K562 (cell line): ENCODE results near the gene DOCK8. TPM values are rescaled to one million over a fixed set of nuclear protein-coding genes. Genes with fewer than 3 reads are reported as not detected.

Experiments used
- ATAC-seq: fragments of 200-7000 bp; cut with Tn5 transposase; 3 replicates; pipeline ENCODE4 v1.9.1; 2020; ENCODE audit warnings: moderate library complexity
- BruUV-seq: library from RNA; stranded (reverse); fragments of 400-500 nt; replicated peaks from 2 replicates; lab custom pipeline; 2021; lab: Mats Ljungman, UMichigan
- CTCF ChIA-PET: fragments of 300-600 bp; formaldehyde crosslinking; extraction: SDS; loops from one replicate; lab custom pipeline; 2021; ENCODE audit warnings: low intra/inter-chr PET ratio; lab: Yijun Ruan, JAX
- POLR2A ChIA-PET: fragments of 300-600, 350-650 bp; sonication (Branson Sonifier 250); formaldehyde crosslinking; extraction: SDS; loops from one replicate; lab custom pipeline; 2021; ENCODE audit warnings: antibody characterized with exemption, inconsistent platforms; lab: Yijun Ruan, JAX
- DNase-seq, 4 experiments: peaks; one replicate each; pipeline versions ENCODE4 v3.0.0 to v3.0.0-alpha.2; 2011 to 2018; ENCODE audit warnings: low spot score in 3 of 4, mixed read lengths in 3 of 4; ENCODE audit errors: extremely low read depth in 1 of 4
- FAIRE-seq: peaks from 2 replicates; lab custom pipeline; 2011; peaks lifted over from hg19 to GRCh38; lab: Jason Lieb, UNC
- H2AFZ ChIP-seq: 2 replicates; pipeline ENCODE4 v1.6.0; 2011; ENCODE audit warnings: low read depth, low read length, control low read depth, inconsistent platforms
- H3K27ac ChIP-seq: fragments of 200-600 bp; 3 replicates; pipeline ENCODE4 v1.8.0; 2011; ENCODE audit warnings: low read depth, mild to moderate bottlenecking, control low read depth, inconsistent platforms, low read length, moderate library complexity, mixed read lengths; ENCODE audit errors: extremely low read depth
- H3K27me3 ChIP-seq, 2 experiments: fragments of 300-600 bp in 1 of 2; 2 replicates in 1 of 2; 3 replicates in 1 of 2; pipeline versions ENCODE4 v1.6.0 to v1.8.0; 2011; ENCODE audit warnings: inconsistent platforms in 2 of 2, low read length in 2 of 2, mild to moderate bottlenecking in 1 of 2, mixed read lengths in 1 of 2, moderate library complexity in 1 of 2; ENCODE audit not compliant: control insufficient read depth in 2 of 2, insufficient read depth in 2 of 2
- H3K36me3 ChIP-seq: fragments of 300-600 bp; 3 replicates; pipeline ENCODE4 v1.8.0; 2011; ENCODE audit warnings: mild to moderate bottlenecking, low read length, inconsistent platforms; ENCODE audit not compliant: control insufficient read depth, insufficient read depth
- H3K4me1 ChIP-seq, 2 experiments: fragments of 200-600 bp in 1 of 2; replicated peaks in 1 of 2; 2 replicates in 1 of 2; 3 replicates in 1 of 2; pipeline versions ENCODE4 v1.5.1 to v1.8.0; 2011; ENCODE audit warnings: inconsistent platforms in 2 of 2, low read length in 2 of 2, mild to moderate bottlenecking in 1 of 2, mixed read lengths in 1 of 2, moderate library complexity in 1 of 2; ENCODE audit not compliant: control insufficient read depth in 2 of 2, insufficient read depth in 2 of 2
- H3K4me2 ChIP-seq: 2 replicates; pipeline ENCODE4 v1.6.1; 2011; ENCODE audit warnings: low read length, control low read depth, inconsistent platforms, mixed read lengths; ENCODE audit not compliant: insufficient read depth
- H3K4me3 ChIP-seq: fragments of 200-600 bp; sonication (generic), shearing (Covaris generic); 2 replicates; pipeline ENCODE4 v1.5.1; 2016; ENCODE audit warnings: control low read depth, inconsistent platforms
- H3K79me2 ChIP-seq: fragments of 200-600 bp; 3 replicates; pipeline ENCODE4 v1.8.0; 2011; ENCODE audit warnings: low read length, inconsistent platforms; ENCODE audit not compliant: control insufficient read depth, insufficient read depth
- H3K9ac ChIP-seq, 2 experiments: 2 replicates each; pipeline versions ENCODE4 v1.6.0 to v1.6.1; 2011; ENCODE audit warnings: low read depth in 2 of 2, low read length in 2 of 2, control low read depth in 1 of 2, inconsistent platforms in 1 of 2, mild to moderate bottlenecking in 1 of 2, mixed read lengths in 1 of 2; ENCODE audit not compliant: insufficient read depth in 1 of 2
- H3K9me1 ChIP-seq: one replicate; pipeline ENCODE4 v1.6.0; 2011; ENCODE audit warnings: inconsistent platforms, mild to moderate bottlenecking, low read length, moderate library complexity; ENCODE audit not compliant: control insufficient read depth, insufficient read depth
- H3K9me3 ChIP-seq: replicated peaks from 2 replicates; pipeline ENCODE4 v1.5.1; 2011; ENCODE audit warnings: low read depth, low read length, inconsistent platforms; ENCODE audit not compliant: control insufficient read depth, insufficient read depth
- H4K20me1 ChIP-seq: replicated peaks from 2 replicates; pipeline ENCODE4 v1.6.1; 2011; ENCODE audit warnings: low read length, inconsistent platforms, mixed read lengths; ENCODE audit not compliant: control insufficient read depth, insufficient read depth
- BMI1 ChIP-seq: fragments of 150-350 bp; IDR thresholded peaks from 2 replicates; pipeline ENCODE4 v1.6.1; 2014; ENCODE audit warnings: low read length
- CREB1 ChIP-seq, 2 experiments: sonication (generic) in 1 of 2; formaldehyde crosslinking in 1 of 2; IDR thresholded peaks; 2 replicates each; pipeline versions ENCODE4 v1.6.1 to v1.8.0; 2012 to 2022; ENCODE audit warnings: inconsistent platforms in 1 of 2, mild to moderate bottlenecking in 1 of 2, missing genetic modification reagents in 1 of 2, moderate library complexity in 1 of 2
- ERF ChIP-seq: fragments of 450-650 bp; formaldehyde crosslinking; IDR thresholded peaks from 2 replicates; pipeline ENCODE4 v1.4.0; 2020; ENCODE audit warnings: mild to moderate bottlenecking, mixed read lengths
- HOXB6 ChIP-seq: fragments of 250-450 bp; sonication (Bioruptor Pico); IDR thresholded peaks from 2 replicates; pipeline ENCODE4 v1.5.1; 2022; ENCODE audit warnings: mild to moderate bottlenecking, borderline replicate concordance
- NR2C1 ChIP-seq, 2 experiments: fragments of 450-650 bp; IDR thresholded peaks; 2 replicates each; pipeline ENCODE4 v1.6.1; 2017; ENCODE audit warnings: mild to moderate bottlenecking in 2 of 2, antibody characterized with exemption in 1 of 2, inconsistent platforms in 1 of 2, missing compliant biosample characterization in 1 of 2, missing genetic modification characterization in 1 of 2
- ZKSCAN3 ChIP-seq: fragments of 250-450 bp; sonication (Bioruptor Pico); IDR thresholded peaks from 2 replicates; pipeline ENCODE4 v1.4.0; 2020
- ZNF232 ChIP-seq: sonication (generic); formaldehyde crosslinking; IDR thresholded peaks from 2 replicates; pipeline ENCODE4 v1.8.0; 2022; ENCODE audit warnings: mild to moderate bottlenecking, missing genetic modification reagents
- ZNF408 ChIP-seq: fragments of 250-450 bp; sonication (Bioruptor Pico); IDR thresholded peaks from 2 replicates; pipeline ENCODE4 v1.4.0; 2020; ENCODE audit warnings: low read depth, mild to moderate bottlenecking, moderate library complexity
- ZNF444 ChIP-seq: fragments of 250-450 bp; sonication (Bioruptor Pico); IDR thresholded peaks from 2 replicates; pipeline ENCODE4 v1.4.0; 2020; ENCODE audit warnings: mild to moderate bottlenecking, moderate library complexity
- ZNF766 ChIP-seq: fragments of 200-800 bp; sonication (Bioruptor generic); conservative IDR thresholded peaks from 2 replicates; pipeline ENCODE4 v1.6.1; 2016; ENCODE audit warnings: missing genetic modification characterization, missing compliant biosample characterization
- ZNF79 ChIP-seq: fragments of 250-450 bp; sonication (Bioruptor Pico); IDR thresholded peaks from 2 replicates; pipeline ENCODE4 v1.4.0; 2020; ENCODE audit warnings: low read depth, mild to moderate bottlenecking, moderate library complexity
- WGBS: fragments of 100-300 bp; shearing (Covaris generic); methylation state at CpG from one replicate; pipeline ENCODE4 v1.1.6; 2016; ENCODE audit warnings: low coverage, mixed read lengths; ENCODE audit not compliant: insufficient coverage; ENCODE audit errors: missing lambda C conversion rate; 5-methylcytosine and 5-hydroxymethylcytosine counted together
- in situ Hi-C: fragments of 300-500 bp; cut with MboI; formaldehyde crosslinking; loops from 4 replicates; pipeline ENCODE4 v1.15.0; 2018; ENCODE audit warnings: inconsistent platforms, mixed read lengths
- intact Hi-C: fragments of 100-400 bp; cut with micrococcal nuclease; formaldehyde crosslinking; loops from 2 replicates; pipeline ENCODE4 v1.14.2; 2022
- polyA plus RNA-seq, 8 experiments: library from polyadenylated mRNA; depleted of rRNA in 4 of 8; stranded (reverse) in 5 of 8; unstranded in 3 of 8; fragments of >200 nt; fragmentation: Nextera tagmentation in 2 of 8; fragmentation: Illumina TruSeq in 1 of 8; extraction: Ambion mirVana in 2 of 8; extraction: Trizol in 1 of 8; gene quantifications; 2 replicates each; pipeline versions ENCODE4 v1.2.1 to v1.2.3, GENCODE V29; 2011 to 2014; ENCODE audit warnings: inconsistent platforms in 1 of 8, missing spikeins in 1 of 8
- total RNA-seq, 7 experiments: library from RNA; depleted of rRNA in 6 of 7; stranded (reverse); fragments of >200 nt in 6 of 7; fragmentation: Illumina TruSeq in 2 of 7; extraction: Trizol in 2 of 7; gene quantifications; 2 replicates each; pipeline versions ENCODE4 v1.2.1 to v1.2.3, GENCODE V29; 2011 to 2021; ENCODE audit warnings: low replicate concordance in 1 of 7
- TF ChIP-seq, protein P1 (sequence below): sonication (generic); formaldehyde crosslinking; IDR thresholded peaks from 2 replicates; pipeline ENCODE4 v1.8.0; 2022; ENCODE audit warnings: missing genetic modification reagents, mild to moderate bottlenecking, moderate library complexity, borderline replicate concordance
- TF ChIP-seq, protein P2 (sequence below), 2 experiments: IDR thresholded peaks; 2 replicates each; pipeline ENCODE4 v1.6.1; 2011; ENCODE audit warnings: borderline replicate concordance in 1 of 2, control low read depth in 1 of 2, low read depth in 1 of 2, low read length in 1 of 2, mild to moderate bottlenecking in 1 of 2, mixed read lengths in 1 of 2, moderate library complexity in 1 of 2; ENCODE audit not compliant: insufficient read depth in 1 of 2, insufficient read length in 1 of 2, poor library complexity in 1 of 2, severe bottlenecking in 1 of 2; ENCODE audit errors: extremely low read depth in 1 of 2
- TF ChIP-seq, protein P3 (sequence below), 2 experiments: IDR thresholded peaks; 2 replicates each; pipeline ENCODE4 v1.6.1; 2012; ENCODE audit warnings: improper control_type of control experiment in 2 of 2, low read depth in 2 of 2, low read length in 2 of 2, borderline replicate concordance in 1 of 2

The DOCK8 gene
- total and polyA plus RNA-seq, 9 of the 15 experiments (the other 6 are each of a cell fraction or from before 2014, with no cell fraction given): 14.4 to 53.8 (median 25.1) TPM

DNA sequence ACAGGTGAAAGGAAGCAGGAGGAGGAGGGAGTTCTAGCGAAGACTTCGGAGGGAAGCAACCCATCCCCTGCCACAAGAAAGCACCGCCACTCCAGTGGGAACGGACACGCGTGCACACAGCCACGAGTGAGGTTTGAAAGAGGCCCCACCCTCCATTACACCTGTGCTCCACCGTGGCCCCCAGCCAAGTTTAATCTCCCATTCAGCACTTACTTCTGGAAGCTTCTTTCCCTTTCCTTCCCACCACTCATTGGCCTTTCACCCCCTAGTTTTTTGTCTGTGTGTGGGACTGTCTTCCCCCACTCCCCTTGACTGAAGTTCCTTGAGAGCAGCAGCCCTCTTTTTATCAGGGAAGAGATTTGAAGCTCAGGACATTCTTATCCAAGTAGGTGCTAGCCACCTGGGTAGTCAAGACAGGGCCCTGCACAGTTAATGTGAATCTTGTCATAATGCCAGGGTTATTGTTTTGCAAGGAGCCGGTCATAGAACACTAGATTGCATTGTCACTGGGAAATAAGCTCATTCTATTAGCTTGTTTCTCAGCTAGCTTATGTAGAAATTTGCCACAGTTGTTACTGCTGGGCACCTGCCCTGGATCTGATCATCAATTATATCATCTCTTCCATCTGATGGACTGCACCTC lies 256.0 kb downstream of the DOCK8 start:
- H3K79me2 ChIP-seq: peaks cover 4% of the 10 kb centered on the region; the same call in 1 of the 3 replicates
- H4K20me1 ChIP-seq: no peaks in the 10 kb centered on the region
- WGBS: 27% methylated on average over 8 of the region's 9 CpGs
- intact Hi-C loops (no loop called here), in situ Hi-C loops (no loop called here)
- H3K4me3 ChIP-seq: peak overlapping the region; percentile 41
- BruUV-seq: TSS peak; percentile 82
- H3K9me3 ChIP-seq: no peaks in the 10 kb centered on the region
- H3K4me1 ChIP-seq: peaks cover 11 to 13% of the 10 kb centered on the region in 2 experiments; a peak in 4 of 5 replicates
- H3K4me2 ChIP-seq: peak overlapping the region; percentile 97
- H3K27ac ChIP-seq: peak overlapping the region; percentile 32; the same call in 2 of the 3 replicates
- peaks cover 2% of the 10 kb centered on the region; the same call in 2 of the 3 replicates for H3K36me3 ChIP-seq
- no peaks in the 10 kb centered on the region for H3K27me3 ChIP-seq
- DNase-seq (peak in 3 of 4 experiments; percentile 11 to 15 (median 13)), FAIRE-seq (peak; percentile 40), ATAC-seq (no peak; the same call in 2 of the 3 replicates)
- ChIA-PET POLR2A (interaction anchor here (0.7 to 1.2 kb wide), 3 partner anchors 11 to 379 kb away, joined by 3 to 4 read pairs (median 4); partner anchors contain the start of gene KANK1), CTCF (no interaction called here)
- peak overlapping the region; percentile 57 to 84 for H3K9ac ChIP-seq
- peak overlapping the region; percentile 99 for H2AFZ ChIP-seq
- peaks cover 3% of the 10 kb centered on the region for H3K9me1 ChIP-seq
- TF ChIP-seq ZNF766 (CRISPR knock-in tag) (no peak), ERF (CRISPR knock-in tag) (no peak), BMI1 (no peak), ZNF232 (CRISPR knock-in tag) (no peak), ZNF408 (CRISPR knock-in tag) (no peak), CREB1 (IDR thresholded peaks at IDR 0.05) (no peak), CREB1 (CRISPR knock-in tag; IDR thresholded peaks at IDR 0.05) (0 out of 2 replicates have a peak, but pooled peaks have one; percentile 18), ZKSCAN3 (CRISPR knock-in tag) (no peak), ZNF444 (CRISPR knock-in tag) (no peak), NR2C1 (IDR thresholded peaks at IDR 0.05) (no peak), NR2C1 (tag; IDR thresholded peaks at IDR 0.05) (no peak), HOXB6 (CRISPR knock-in tag) (no peak), ZNF79 (CRISPR knock-in tag) (no peak)
- TF ChIP-seq, protein P1, sequence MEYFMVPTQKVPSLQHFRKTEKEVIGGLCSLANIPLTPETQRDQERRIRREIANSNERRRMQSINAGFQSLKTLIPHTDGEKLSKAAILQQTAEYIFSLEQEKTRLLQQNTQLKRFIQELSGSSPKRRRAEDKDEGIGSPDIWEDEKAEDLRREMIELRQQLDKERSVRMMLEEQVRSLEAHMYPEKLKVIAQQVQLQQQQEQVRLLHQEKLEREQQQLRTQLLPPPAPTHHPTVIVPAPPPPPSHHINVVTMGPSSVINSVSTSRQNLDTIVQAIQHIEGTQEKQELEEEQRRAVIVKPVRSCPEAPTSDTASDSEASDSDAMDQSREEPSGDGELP (CRISPR knock-in tag): 0 out of 2 replicates have a peak, but pooled peaks have one; percentile 4
- TF ChIP-seq, protein P2, sequence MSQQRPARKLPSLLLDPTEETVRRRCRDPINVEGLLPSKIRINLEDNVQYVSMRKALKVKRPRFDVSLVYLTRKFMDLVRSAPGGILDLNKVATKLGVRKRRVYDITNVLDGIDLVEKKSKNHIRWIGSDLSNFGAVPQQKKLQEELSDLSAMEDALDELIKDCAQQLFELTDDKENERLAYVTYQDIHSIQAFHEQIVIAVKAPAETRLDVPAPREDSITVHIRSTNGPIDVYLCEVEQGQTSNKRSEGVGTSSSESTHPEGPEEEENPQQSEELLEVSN (IDR thresholded peaks at IDR 0.05; ENCODE audit: borderline replicate concordance in 1 of 2, extremely low read depth in 1 of 2, insufficient read depth in 1 of 2, insufficient read length in 1 of 2, low read depth in 1 of 2, low read length in 1 of 2, poor library complexity in 1 of 2, severe bottlenecking in 1 of 2): peak; percentile 19 to 62
- TF ChIP-seq, protein P3, sequence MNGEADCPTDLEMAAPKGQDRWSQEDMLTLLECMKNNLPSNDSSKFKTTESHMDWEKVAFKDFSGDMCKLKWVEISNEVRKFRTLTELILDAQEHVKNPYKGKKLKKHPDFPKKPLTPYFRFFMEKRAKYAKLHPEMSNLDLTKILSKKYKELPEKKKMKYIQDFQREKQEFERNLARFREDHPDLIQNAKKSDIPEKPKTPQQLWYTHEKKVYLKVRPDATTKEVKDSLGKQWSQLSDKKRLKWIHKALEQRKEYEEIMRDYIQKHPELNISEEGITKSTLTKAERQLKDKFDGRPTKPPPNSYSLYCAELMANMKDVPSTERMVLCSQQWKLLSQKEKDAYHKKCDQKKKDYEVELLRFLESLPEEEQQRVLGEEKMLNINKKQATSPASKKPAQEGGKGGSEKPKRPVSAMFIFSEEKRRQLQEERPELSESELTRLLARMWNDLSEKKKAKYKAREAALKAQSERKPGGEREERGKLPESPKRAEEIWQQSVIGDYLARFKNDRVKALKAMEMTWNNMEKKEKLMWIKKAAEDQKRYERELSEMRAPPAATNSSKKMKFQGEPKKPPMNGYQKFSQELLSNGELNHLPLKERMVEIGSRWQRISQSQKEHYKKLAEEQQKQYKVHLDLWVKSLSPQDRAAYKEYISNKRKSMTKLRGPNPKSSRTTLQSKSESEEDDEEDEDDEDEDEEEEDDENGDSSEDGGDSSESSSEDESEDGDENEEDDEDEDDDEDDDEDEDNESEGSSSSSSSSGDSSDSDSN (IDR thresholded peaks at IDR 0.05; ENCODE audit: borderline replicate concordance in 1 of 2, low read depth in 2 of 2, low read length in 2 of 2): no peak
